A673 (cell line): ENCODE measurements around the gene DENND11.

Experiments
- EZH2 ChIP-seq: fragments of 200-600 bp; sonication (generic); IDR thresholded peaks from 2 replicates; pipeline ENCODE4 v1.6.1; 2017; ENCODE audit warnings: borderline replicate concordance, low read depth, mild to moderate bottlenecking, mixed read lengths, antibody characterized with exemption, low read length; ENCODE audit not compliant: poor library complexity, severe bottlenecking
- TF ChIP-seq, protein P1 (sequence below): fragments of 300-800, 200-600 bp; sonication (generic); conservative IDR thresholded peaks from 2 replicates; pipeline ENCODE4 v1.5.1; 2017; ENCODE audit warnings: low read depth, mild to moderate bottlenecking, antibody characterized with exemption, low read length, moderate library complexity, mixed read lengths

DNA sequence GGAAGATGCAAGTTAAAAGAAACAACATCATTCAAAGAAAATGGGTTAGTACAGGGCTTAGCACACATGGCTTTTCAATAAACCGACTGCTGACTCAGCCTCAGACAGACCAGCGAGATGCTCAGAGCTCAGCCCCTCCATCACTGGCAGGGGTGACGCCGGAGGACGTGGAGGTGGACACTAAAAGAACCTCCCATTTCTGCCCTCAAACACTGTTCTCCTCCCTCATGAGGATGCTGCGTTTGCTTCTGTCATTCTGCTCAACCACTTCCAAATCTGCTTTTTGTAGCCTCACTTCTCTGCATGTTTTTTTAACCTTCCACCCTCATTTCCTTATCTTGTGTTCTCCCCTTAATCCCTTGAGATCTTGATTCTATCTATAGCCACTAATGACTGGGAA is 15.3 kb downstream of the DENND11 start:
- TF ChIP-seq, protein P1, sequence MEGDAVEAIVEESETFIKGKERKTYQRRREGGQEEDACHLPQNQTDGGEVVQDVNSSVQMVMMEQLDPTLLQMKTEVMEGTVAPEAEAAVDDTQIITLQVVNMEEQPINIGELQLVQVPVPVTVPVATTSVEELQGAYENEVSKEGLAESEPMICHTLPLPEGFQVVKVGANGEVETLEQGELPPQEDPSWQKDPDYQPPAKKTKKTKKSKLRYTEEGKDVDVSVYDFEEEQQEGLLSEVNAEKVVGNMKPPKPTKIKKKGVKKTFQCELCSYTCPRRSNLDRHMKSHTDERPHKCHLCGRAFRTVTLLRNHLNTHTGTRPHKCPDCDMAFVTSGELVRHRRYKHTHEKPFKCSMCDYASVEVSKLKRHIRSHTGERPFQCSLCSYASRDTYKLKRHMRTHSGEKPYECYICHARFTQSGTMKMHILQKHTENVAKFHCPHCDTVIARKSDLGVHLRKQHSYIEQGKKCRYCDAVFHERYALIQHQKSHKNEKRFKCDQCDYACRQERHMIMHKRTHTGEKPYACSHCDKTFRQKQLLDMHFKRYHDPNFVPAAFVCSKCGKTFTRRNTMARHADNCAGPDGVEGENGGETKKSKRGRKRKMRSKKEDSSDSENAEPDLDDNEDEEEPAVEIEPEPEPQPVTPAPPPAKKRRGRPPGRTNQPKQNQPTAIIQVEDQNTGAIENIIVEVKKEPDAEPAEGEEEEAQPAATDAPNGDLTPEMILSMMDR: no peak
- TF ChIP-seq EZH2: no peak
